ENCODE measurements around the gene MYL7. TPM values are rescaled to one million over a fixed set of nuclear protein-coding genes. Genes with fewer than 3 reads are reported as not detected.

The MYL7 gene
- total RNA-seq, 1 experiment from 2014 or later = not detected

GRCh38 chr7:44116087-44116788 lies 24.9 kb downstream of the MYL7 start:
- Histone ChIP-seq H3K9me3 (ENCODE audit: control insufficient read depth, insufficient read depth, low read depth, low read length) (no peaks in the 10 kb centered on the region), H3K4me3 (ENCODE audit: low read depth in 2 of 2, low read length in 2 of 2) (no peak overlapping the region), H3K36me3 (ENCODE audit: control insufficient read depth, insufficient read depth, low read length) (peaks cover 11% of the 10 kb centered on the region), H3K4me1 (ENCODE audit: control insufficient read depth, insufficient read depth, low read length) (no peaks in the 10 kb centered on the region; the same call in 1 of the 2 replicates), H3K27ac (ENCODE audit: low read length) (no peak overlapping the region), H3K27me3 (ENCODE audit: control insufficient read depth, insufficient read depth, low read length) (no peaks in the 10 kb centered on the region)
- POLR2A ChIA-PET = interaction anchor here (0.6 kb wide), 1 partner anchor 17 kb away, joined by 10 read pairs; no protein-coding TSS in a partner anchor
- BruUV-seq (replicated peaks) = no TSS peak
- TF ChIP-seq, protein P1, sequence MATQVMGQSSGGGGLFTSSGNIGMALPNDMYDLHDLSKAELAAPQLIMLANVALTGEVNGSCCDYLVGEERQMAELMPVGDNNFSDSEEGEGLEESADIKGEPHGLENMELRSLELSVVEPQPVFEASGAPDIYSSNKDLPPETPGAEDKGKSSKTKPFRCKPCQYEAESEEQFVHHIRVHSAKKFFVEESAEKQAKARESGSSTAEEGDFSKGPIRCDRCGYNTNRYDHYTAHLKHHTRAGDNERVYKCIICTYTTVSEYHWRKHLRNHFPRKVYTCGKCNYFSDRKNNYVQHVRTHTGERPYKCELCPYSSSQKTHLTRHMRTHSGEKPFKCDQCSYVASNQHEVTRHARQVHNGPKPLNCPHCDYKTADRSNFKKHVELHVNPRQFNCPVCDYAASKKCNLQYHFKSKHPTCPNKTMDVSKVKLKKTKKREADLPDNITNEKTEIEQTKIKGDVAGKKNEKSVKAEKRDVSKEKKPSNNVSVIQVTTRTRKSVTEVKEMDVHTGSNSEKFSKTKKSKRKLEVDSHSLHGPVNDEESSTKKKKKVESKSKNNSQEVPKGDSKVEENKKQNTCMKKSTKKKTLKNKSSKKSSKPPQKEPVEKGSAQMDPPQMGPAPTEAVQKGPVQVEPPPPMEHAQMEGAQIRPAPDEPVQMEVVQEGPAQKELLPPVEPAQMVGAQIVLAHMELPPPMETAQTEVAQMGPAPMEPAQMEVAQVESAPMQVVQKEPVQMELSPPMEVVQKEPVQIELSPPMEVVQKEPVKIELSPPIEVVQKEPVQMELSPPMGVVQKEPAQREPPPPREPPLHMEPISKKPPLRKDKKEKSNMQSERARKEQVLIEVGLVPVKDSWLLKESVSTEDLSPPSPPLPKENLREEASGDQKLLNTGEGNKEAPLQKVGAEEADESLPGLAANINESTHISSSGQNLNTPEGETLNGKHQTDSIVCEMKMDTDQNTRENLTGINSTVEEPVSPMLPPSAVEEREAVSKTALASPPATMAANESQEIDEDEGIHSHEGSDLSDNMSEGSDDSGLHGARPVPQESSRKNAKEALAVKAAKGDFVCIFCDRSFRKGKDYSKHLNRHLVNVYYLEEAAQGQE (IDR thresholded peaks at IDR 0.05; ENCODE audit: insufficient read depth in 1 of 2, low read depth in 2 of 2, low read length in 1 of 2) = no peak
- TF ChIP-seq POLR2AphosphoS5 (IDR thresholded peaks at IDR 0.05; ENCODE audit: low read depth, low read length) = no peak
- no peak for TF ChIP-seq TCF7L2 (IDR thresholded peaks at IDR 0.05; ENCODE audit: low read depth, low read length)
- TF ChIP-seq, protein P2, sequence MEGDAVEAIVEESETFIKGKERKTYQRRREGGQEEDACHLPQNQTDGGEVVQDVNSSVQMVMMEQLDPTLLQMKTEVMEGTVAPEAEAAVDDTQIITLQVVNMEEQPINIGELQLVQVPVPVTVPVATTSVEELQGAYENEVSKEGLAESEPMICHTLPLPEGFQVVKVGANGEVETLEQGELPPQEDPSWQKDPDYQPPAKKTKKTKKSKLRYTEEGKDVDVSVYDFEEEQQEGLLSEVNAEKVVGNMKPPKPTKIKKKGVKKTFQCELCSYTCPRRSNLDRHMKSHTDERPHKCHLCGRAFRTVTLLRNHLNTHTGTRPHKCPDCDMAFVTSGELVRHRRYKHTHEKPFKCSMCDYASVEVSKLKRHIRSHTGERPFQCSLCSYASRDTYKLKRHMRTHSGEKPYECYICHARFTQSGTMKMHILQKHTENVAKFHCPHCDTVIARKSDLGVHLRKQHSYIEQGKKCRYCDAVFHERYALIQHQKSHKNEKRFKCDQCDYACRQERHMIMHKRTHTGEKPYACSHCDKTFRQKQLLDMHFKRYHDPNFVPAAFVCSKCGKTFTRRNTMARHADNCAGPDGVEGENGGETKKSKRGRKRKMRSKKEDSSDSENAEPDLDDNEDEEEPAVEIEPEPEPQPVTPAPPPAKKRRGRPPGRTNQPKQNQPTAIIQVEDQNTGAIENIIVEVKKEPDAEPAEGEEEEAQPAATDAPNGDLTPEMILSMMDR (IDR thresholded peaks at IDR 0.05) = no peak
- TF ChIP-seq SIN3A (IDR thresholded peaks at IDR 0.05; ENCODE audit: borderline replicate concordance, insufficient read depth, low read depth, low read length) = no peak
- CTCF ChIA-PET = interaction anchor here (0.6 kb wide), 1 partner anchor 41 kb away, joined by 5 read pairs; no protein-coding TSS in a partner anchor
- DNase-seq (ENCODE audit: low read depth, low spot score) = no peak
- no peak for ATAC-seq
- in situ Hi-C loops (cut with HindIII; ENCODE audit: low pct_unique_long_range_greater_than_20kb, low sequenced_read_pairs) = no loop called here
- intact Hi-C loops (cut with micrococcal nuclease; ENCODE audit: unreplicated experiment) = no loop called here

DNA sequence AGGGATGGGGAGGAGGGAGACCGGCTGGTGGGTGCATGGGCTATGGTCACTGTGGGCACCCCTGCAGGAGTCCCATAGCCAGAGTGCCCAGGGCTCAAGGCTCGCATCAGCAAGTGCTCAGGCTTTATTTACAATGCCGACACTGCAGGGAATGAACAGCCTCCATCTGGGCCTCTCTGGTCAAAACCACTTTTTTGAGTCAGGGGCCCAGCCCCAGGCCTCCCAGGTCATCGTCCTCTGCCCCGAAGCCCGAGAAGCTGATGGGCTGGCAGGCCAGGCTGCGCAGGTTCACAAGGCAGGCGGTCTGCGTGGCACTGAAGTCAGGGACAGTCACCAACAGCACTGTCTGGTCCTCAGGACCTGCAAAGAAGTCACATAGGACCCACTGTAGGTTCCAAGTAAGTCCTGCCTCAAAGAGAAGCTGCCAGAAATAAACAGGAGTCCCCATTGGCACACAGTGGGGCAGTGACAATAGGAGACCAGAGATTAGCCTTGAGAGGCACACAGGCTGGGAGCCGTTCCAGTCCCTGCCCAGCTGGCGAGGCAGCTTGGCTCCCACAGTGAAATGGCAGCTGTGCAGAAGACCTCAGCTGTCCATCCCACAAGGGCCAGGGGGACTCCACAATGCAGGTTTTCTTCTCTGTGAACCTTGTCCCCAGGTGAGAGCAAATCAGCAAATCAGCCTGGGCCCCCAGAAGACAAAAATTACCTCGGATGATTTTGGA lies 26.4 kb downstream of the MYL7 start:
- DNase-seq (ENCODE audit: low read depth, low spot score) = no peak
- intact Hi-C loops (cut with micrococcal nuclease; ENCODE audit: unreplicated experiment) = no loop called here
- in situ Hi-C loops (cut with HindIII; ENCODE audit: low pct_unique_long_range_greater_than_20kb, low sequenced_read_pairs) = no loop called here

More for the DNA sequence above, 26.4 kb downstream of the MYL7 start:
- ChIA-PET POLR2A (no interaction called here), CTCF (no interaction called here)
- no peak for ATAC-seq
- TF ChIP-seq, protein P2 (IDR thresholded peaks at IDR 0.05) = no peak
- no peak for TF ChIP-seq POLR2AphosphoS5 (IDR thresholded peaks at IDR 0.05; ENCODE audit: low read depth, low read length)
- no peak for TF ChIP-seq TCF7L2 (IDR thresholded peaks at IDR 0.05; ENCODE audit: low read depth, low read length)
- TF ChIP-seq, protein P1 (IDR thresholded peaks at IDR 0.05; ENCODE audit: insufficient read depth in 1 of 2, low read depth in 2 of 2, low read length in 1 of 2) = no peak
- TF ChIP-seq SIN3A (IDR thresholded peaks at IDR 0.05; ENCODE audit: borderline replicate concordance, insufficient read depth, low read depth, low read length) = no peak
- H3K27me3 ChIP-seq (ENCODE audit: control insufficient read depth, insufficient read depth, low read length) = no peaks in the 10 kb centered on the region
- no TSS peak for BruUV-seq (replicated peaks)
- H3K36me3 ChIP-seq (ENCODE audit: control insufficient read depth, insufficient read depth, low read length) = peaks cover 5% of the 10 kb centered on the region
- H3K4me1 ChIP-seq (ENCODE audit: control insufficient read depth, insufficient read depth, low read length) = no peaks in the 10 kb centered on the region; the same call in 1 of the 2 replicates
- H3K27ac ChIP-seq (ENCODE audit: low read length) = no peak overlapping the region
- H3K9me3 ChIP-seq (ENCODE audit: control insufficient read depth, insufficient read depth, low read depth, low read length) = no peaks in the 10 kb centered on the region
- no peak overlapping the region for H3K4me3 ChIP-seq (ENCODE audit: low read depth in 2 of 2, low read length in 2 of 2)

Data from Panc1 (cell line).